ENCODE data around the gene KHDC1L.
"Not testable (repeated sequence)": the region's sequence is repeated elsewhere in the genome, so short reads cannot be mapped to it uniquely, and the experiment has no call there.

The KHDC1L gene

DNA sequence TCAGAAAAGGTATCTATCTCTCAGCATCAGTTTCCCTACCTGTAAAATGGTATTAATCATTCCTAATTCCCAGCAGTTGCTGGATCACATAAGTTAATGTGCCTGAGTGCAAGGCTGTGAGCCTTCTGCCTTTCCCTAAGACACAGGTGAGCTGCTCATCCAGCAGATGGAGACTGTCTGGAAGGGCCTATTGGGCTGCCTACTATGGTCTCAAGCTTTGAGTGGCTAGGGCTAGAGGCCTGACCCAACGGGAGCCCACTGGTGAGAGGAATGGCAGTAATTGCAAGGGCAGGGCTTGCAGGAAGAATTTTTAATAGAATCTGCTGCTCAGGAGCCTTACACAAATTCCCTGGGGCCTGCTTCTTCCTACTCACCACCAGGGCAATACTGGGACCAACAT, 33.4 kb upstream of the KHDC1L start:
- Histone ChIP-seq H3K27ac (no peak overlapping the region), H3K4me3 (no peak overlapping the region), H3K9me3 (no peaks in the 10 kb centered on the region), H3K27me3 (no peaks in the 10 kb centered on the region), H3K4me1 (peaks cover 0 to 11% (median 2%) of the 10 kb centered on the region in 4 donors), H3K36me3 (no peaks in the 10 kb centered on the region)
- intact Hi-C loops (cut with DNase I; ENCODE audit: low total_unique reads): no loop called here
- DNase-seq: no peak
- no peak for TF ChIP-seq CTCF (IDR thresholded peaks at IDR 0.05)

DNA sequence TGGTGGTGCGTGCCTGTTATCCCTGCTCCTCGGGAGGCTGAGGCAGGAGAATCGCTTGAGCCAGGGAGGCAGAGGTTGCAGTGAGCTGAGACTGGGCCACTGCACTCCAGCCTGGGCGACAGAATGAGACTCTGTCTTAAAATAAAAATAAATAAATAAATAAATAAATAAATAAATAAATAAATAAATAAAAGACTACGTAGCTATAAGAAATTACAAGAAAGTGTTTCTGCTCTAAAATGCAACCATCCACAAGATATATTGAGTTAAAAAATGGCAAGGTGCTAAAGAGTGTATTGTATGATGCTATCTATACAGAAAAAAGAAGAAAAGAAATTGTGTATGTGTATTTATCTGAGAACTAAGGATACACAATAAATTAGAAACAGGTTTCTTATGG, 29.0 kb upstream of the KHDC1L start:
- H3K9me3 ChIP-seq; H3K4me3 ChIP-seq; H3K27ac ChIP-seq; H3K36me3 ChIP-seq; H3K27me3 ChIP-seq; H3K4me1 ChIP-seq; intact Hi-C loops (cut with DNase I; ENCODE audit: low total_unique reads); DNase-seq: not testable (repeated sequence)

- no peak for TF ChIP-seq CTCF (IDR thresholded peaks at IDR 0.05)
- intact Hi-C loops (cut with DNase I; ENCODE audit: low total_unique reads): no loop called here
- H3K4me1 ChIP-seq: no peaks in the 10 kb centered on the region
- H3K27me3 ChIP-seq: no peaks in the 10 kb centered on the region
- no peaks in the 10 kb centered on the region for H3K36me3 ChIP-seq
- DNase-seq: no peak
- no peak overlapping the region for H3K4me3 ChIP-seq
- H3K9me3 ChIP-seq: no peaks in the 10 kb centered on the region
- H3K27ac ChIP-seq: no peak overlapping the region
Measured at GRCh38 chr6:73252703-73253102, 27.4 kb upstream of the KHDC1L start.

DNA sequence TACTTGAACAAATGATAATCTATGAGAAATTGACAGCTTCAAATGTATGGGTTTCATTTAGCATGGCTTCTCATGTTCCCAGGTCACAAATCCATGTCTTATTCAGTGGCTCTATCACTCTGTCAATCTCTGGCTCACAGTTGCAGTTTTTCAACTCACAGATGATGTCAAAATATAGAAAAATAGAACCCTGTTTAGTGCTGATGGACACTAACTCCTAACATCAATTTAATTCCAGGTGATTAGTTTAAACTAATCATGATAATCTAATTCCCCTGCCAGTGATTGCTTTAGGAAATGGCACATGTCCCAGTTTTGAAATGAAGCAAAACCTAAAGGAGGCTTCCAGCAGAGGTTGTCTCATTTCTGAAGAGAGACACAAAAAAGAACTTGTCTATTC, 24.7 kb upstream of the KHDC1L start:
- no peaks in the 10 kb centered on the region for H3K9me3 ChIP-seq
- H3K4me3 ChIP-seq: no peak overlapping the region
- no peaks in the 10 kb centered on the region for H3K4me1 ChIP-seq
- DNase-seq: no peak
- no peaks in the 10 kb centered on the region for H3K36me3 ChIP-seq
- intact Hi-C loops (cut with DNase I; ENCODE audit: low total_unique reads): no loop called here
- no peak overlapping the region for H3K27ac ChIP-seq
- TF ChIP-seq CTCF (IDR thresholded peaks at IDR 0.05): no peak
- no peaks in the 10 kb centered on the region for H3K27me3 ChIP-seq

DNA sequence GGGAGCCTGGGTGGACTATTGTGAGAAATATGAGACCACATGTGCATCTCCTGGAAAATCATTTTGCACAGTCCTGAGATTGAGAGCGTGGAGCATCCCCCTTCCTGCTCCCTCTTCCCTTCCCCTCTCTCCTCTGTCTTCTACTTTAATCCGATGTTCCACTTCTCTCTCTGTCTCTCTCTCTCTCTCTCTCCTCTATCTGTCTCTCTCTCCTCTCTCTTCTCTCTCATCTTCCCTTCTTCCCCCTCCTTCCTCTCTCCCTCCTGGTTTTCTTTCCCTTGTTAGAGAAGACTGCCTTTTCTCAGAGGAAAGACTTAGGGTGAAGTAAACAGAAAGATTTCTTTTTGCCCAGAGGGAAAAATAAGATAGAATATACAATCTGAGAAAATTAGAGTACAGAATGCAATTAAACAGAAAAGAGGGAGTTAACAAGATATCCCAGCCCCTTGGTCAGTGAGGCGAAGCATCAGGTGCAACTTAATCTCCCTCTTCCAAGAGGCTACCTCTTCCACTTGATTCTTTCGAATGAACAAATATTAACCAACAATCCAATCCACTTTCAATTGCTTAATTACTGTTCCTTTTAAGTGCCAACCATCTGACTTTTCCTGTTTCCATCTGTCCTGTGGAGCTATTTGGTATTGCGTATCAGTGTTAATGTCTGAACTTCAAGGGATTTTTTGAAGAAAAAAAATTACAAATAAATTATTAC, 23.1 kb upstream of the KHDC1L start:
- intact Hi-C loops (cut with DNase I; ENCODE audit: low total_unique reads): no loop called here
- no peak overlapping the region for H3K27ac ChIP-seq
- H3K9me3 ChIP-seq: no peaks in the 10 kb centered on the region
- TF ChIP-seq CTCF (IDR thresholded peaks at IDR 0.05): no peak
- DNase-seq: no peak
- no peaks in the 10 kb centered on the region for H3K36me3 ChIP-seq
- no peaks in the 10 kb centered on the region for H3K27me3 ChIP-seq
- no peak overlapping the region for H3K4me3 ChIP-seq
- no peaks in the 10 kb centered on the region for H3K4me1 ChIP-seq

- no peak for TF ChIP-seq CTCF (IDR thresholded peaks at IDR 0.05)
- Histone ChIP-seq H3K36me3 (no peaks in the 10 kb centered on the region), H3K4me3 (no peak overlapping the region), H3K27me3 (no peaks in the 10 kb centered on the region), H3K9me3 (no peaks in the 10 kb centered on the region), H3K27ac (no peak overlapping the region), H3K4me1 (peaks cover 0 to 10% (median 0%) of the 10 kb centered on the region in 4 donors)
- no peak for DNase-seq
- intact Hi-C loops (cut with DNase I; ENCODE audit: low total_unique reads): no loop called here
Measured at GRCh38 chr6:73242001-73242400, 16.7 kb upstream of the KHDC1L start.

Measured in tibial artery (tissue), 4 donors.